Measurements from ENCODE around the gene VSIG8. TPM values are rescaled to one million over a fixed set of nuclear protein-coding genes. Genes with fewer than 3 reads are reported as not detected.
A peak's percentile ranks its signal among the peaks of the same experiment; 100 is the strongest.

Gene VSIG8
- total and polyA plus RNA-seq, 2 donors (not counting 3 experiments of a cell fraction or from before 2014, with no cell fraction given), result not detected

- Histone ChIP-seq H3K4me2 (ENCODE audit: insufficient read depth, low read length) (peak overlapping the region; percentile 48), H3K4me3 (replicated peaks in 1 of 3; ENCODE audit: insufficient read depth in 1 of 3, low read depth in 1 of 3, low read length in 3 of 3) (no peak overlapping the region), H3K4me1 (ENCODE audit: control insufficient read depth, extremely low read depth, insufficient read depth, low read length) (peaks cover 21% of the 10 kb centered on the region), H3K27me3 (ENCODE audit: control insufficient read depth in 2 of 2, insufficient read depth in 2 of 2, low read length in 2 of 2) (no peaks in the 10 kb centered on the region), H3K9me3 (replicated peaks; ENCODE audit: control insufficient read depth, insufficient read depth, low read length) (no peaks in the 10 kb centered on the region), H3K79me2 (ENCODE audit: control insufficient read depth, insufficient read depth, low read length) (no peaks in the 10 kb centered on the region), H4K20me1 (replicated peaks; ENCODE audit: control insufficient read depth, extremely low read depth, insufficient read depth, low read length) (no peaks in the 10 kb centered on the region), H3K9me1 (replicated peaks; ENCODE audit: control insufficient read depth, extremely low read depth, insufficient read depth, low read length) (no peaks in the 10 kb centered on the region), H3K27ac (ENCODE audit: insufficient read depth, low read depth, low read length) (peak overlapping the region; percentile 71), H3K36me3 (ENCODE audit: control insufficient read depth in 2 of 2, extremely low read depth in 1 of 2, insufficient read depth in 2 of 2, low read length in 2 of 2) (no peaks in the 10 kb centered on the region), H2AFZ (ENCODE audit: low read depth, low read length) (no peak overlapping the region), H3K9ac (replicated peaks; ENCODE audit: extremely low read depth, insufficient read depth, low read length) (peak overlapping the region; percentile 26)
- dilution Hi-C loops (cut with MboI; ENCODE audit: extremely low pct_ligation_motif_present, low sequenced_read_pairs) (loop anchor here (5.0 kb wide), 1 partner anchor 93 kb away; no protein-coding TSS in a partner anchor), intact Hi-C loops (cut with micrococcal nuclease) (loop anchor here (1.0 to 2.0 kb wide), 5 partner anchors 36 to 679 kb away; partner anchors contain the start of gene IGSF9)
- TF ChIP-seq FOS (IDR thresholded peaks at IDR 0.05; ENCODE audit: borderline replicate concordance, insufficient read depth, low read length), result peak; percentile 98
- TF ChIP-seq POLR2AphosphoS5 (IDR thresholded peaks at IDR 0.05; ENCODE audit: insufficient read depth, low read depth, low read length), result peak; percentile 90
- TF ChIP-seq GATA2 (IDR thresholded peaks at IDR 0.05; ENCODE audit: insufficient read depth, insufficient read length, low read depth, low read length), result peak; percentile 50
- peak; percentile 9 for TF ChIP-seq MAX (IDR thresholded peaks at IDR 0.05; ENCODE audit: insufficient read depth, insufficient read length)
- TF ChIP-seq JUN (IDR thresholded peaks at IDR 0.05; ENCODE audit: borderline replicate concordance, insufficient read depth, insufficient read length, low read depth), result peak; percentile 96
- no peak for TF ChIP-seq CTCF (IDR thresholded peaks at IDR 0.05; ENCODE audit: extremely low read depth in 1 of 2, insufficient read depth in 1 of 2, low read depth in 1 of 2, low read length in 2 of 2)
- TF ChIP-seq EZH2 (IDR thresholded peaks at IDR 0.05; ENCODE audit: borderline replicate concordance, low read depth, low read length, severe bottlenecking), result no peak
- peak; percentile 74 for TF ChIP-seq MYC (IDR thresholded peaks at IDR 0.05; ENCODE audit: low read depth, low read length)
- no peak for TF ChIP-seq POLR2A (IDR thresholded peaks at IDR 0.05; ENCODE audit: low read depth, low read length)
- POLR2A ChIA-PET, result interaction anchor here (0.7 to 1.5 kb wide), 4 partner anchors 35 to 91 kb away, joined by 3 to 8 read pairs (median 4); partner anchors contain the start of gene TAGLN2
- FAIRE-seq (peak; percentile 99), DNase-seq (ENCODE audit: low read depth, low spot score) (peak; percentile 94)
- CTCF ChIA-PET, result interaction anchor here (0.8 to 9.2 kb wide), 27 partner anchors 9 to 757 kb away, joined by 3 to 623 read pairs (median 15); partner anchors contain the start of genes DUSP23, FCRL6 and TAGLN2
- BruUV-seq (replicated peaks), result TSS peak; percentile 60
Measured at GRCh38 chr1:159889821-159890252, 27.4 kb upstream of the VSIG8 start.
